ENCODE results near the gene ATL3.

GRCh38 chr11:63639199-63639832 is 31.9 kb downstream of the ATL3 start:
- TF ChIP-seq GABPA (IDR thresholded peaks at IDR 0.05 in 1 of 2, conservative IDR thresholded peaks at IDR 0.05 in 1 of 2) (no peak), RXRA (IDR thresholded peaks at IDR 0.05) (no peak), TAF1 (conservative IDR thresholded peaks at IDR 0.05) (no peak), HNF4A (conservative IDR thresholded peaks at IDR 0.05) (no peak), RAD21 (IDR thresholded peaks at IDR 0.05) (peak; percentile 52 to 57), FOXA1 (IDR thresholded peaks at IDR 0.05) (no peak), JUND (IDR thresholded peaks at IDR 0.05) (no peak), SP1 (IDR thresholded peaks at IDR 0.05) (no peak), MAX (IDR thresholded peaks at IDR 0.05) (no peak), YY1 (IDR thresholded peaks at IDR 0.05) (no peak)
- TF ChIP-seq, protein P1, sequence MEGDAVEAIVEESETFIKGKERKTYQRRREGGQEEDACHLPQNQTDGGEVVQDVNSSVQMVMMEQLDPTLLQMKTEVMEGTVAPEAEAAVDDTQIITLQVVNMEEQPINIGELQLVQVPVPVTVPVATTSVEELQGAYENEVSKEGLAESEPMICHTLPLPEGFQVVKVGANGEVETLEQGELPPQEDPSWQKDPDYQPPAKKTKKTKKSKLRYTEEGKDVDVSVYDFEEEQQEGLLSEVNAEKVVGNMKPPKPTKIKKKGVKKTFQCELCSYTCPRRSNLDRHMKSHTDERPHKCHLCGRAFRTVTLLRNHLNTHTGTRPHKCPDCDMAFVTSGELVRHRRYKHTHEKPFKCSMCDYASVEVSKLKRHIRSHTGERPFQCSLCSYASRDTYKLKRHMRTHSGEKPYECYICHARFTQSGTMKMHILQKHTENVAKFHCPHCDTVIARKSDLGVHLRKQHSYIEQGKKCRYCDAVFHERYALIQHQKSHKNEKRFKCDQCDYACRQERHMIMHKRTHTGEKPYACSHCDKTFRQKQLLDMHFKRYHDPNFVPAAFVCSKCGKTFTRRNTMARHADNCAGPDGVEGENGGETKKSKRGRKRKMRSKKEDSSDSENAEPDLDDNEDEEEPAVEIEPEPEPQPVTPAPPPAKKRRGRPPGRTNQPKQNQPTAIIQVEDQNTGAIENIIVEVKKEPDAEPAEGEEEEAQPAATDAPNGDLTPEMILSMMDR (IDR thresholded peaks at IDR 0.05; ENCODE audit: low read depth, low read length, missing input control), result peak; percentile 32
- TF ChIP-seq, protein P2, sequence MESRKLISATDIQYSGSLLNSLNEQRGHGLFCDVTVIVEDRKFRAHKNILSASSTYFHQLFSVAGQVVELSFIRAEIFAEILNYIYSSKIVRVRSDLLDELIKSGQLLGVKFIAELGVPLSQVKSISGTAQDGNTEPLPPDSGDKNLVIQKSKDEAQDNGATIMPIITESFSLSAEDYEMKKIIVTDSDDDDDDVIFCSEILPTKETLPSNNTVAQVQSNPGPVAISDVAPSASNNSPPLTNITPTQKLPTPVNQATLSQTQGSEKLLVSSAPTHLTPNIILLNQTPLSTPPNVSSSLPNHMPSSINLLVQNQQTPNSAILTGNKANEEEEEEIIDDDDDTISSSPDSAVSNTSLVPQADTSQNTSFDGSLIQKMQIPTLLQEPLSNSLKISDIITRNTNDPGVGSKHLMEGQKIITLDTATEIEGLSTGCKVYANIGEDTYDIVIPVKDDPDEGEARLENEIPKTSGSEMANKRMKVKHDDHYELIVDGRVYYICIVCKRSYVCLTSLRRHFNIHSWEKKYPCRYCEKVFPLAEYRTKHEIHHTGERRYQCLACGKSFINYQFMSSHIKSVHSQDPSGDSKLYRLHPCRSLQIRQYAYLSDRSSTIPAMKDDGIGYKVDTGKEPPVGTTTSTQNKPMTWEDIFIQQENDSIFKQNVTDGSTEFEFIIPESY (IDR thresholded peaks at IDR 0.05), result no peak
- TF ChIP-seq, protein P3, sequence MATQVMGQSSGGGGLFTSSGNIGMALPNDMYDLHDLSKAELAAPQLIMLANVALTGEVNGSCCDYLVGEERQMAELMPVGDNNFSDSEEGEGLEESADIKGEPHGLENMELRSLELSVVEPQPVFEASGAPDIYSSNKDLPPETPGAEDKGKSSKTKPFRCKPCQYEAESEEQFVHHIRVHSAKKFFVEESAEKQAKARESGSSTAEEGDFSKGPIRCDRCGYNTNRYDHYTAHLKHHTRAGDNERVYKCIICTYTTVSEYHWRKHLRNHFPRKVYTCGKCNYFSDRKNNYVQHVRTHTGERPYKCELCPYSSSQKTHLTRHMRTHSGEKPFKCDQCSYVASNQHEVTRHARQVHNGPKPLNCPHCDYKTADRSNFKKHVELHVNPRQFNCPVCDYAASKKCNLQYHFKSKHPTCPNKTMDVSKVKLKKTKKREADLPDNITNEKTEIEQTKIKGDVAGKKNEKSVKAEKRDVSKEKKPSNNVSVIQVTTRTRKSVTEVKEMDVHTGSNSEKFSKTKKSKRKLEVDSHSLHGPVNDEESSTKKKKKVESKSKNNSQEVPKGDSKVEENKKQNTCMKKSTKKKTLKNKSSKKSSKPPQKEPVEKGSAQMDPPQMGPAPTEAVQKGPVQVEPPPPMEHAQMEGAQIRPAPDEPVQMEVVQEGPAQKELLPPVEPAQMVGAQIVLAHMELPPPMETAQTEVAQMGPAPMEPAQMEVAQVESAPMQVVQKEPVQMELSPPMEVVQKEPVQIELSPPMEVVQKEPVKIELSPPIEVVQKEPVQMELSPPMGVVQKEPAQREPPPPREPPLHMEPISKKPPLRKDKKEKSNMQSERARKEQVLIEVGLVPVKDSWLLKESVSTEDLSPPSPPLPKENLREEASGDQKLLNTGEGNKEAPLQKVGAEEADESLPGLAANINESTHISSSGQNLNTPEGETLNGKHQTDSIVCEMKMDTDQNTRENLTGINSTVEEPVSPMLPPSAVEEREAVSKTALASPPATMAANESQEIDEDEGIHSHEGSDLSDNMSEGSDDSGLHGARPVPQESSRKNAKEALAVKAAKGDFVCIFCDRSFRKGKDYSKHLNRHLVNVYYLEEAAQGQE (IDR thresholded peaks at IDR 0.05), result no peak
- TF ChIP-seq, protein P4, sequence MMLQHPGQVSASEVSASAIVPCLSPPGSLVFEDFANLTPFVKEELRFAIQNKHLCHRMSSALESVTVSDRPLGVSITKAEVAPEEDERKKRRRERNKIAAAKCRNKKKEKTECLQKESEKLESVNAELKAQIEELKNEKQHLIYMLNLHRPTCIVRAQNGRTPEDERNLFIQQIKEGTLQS (IDR thresholded peaks at IDR 0.05), result no peak

Data from liver (tissue), 3 donors.